ENCODE measurements around the gene SPATS2L. TPM values are rescaled to one million over a fixed set of nuclear protein-coding genes. Genes with fewer than 3 reads are reported as not detected.

SPATS2L gene
- total and polyA plus RNA-seq, 2 of the 13 experiments (the other 11 are each of a cell fraction or from before 2014, with no cell fraction given): 154 to 212 TPM

- TF ChIP-seq, protein P1, sequence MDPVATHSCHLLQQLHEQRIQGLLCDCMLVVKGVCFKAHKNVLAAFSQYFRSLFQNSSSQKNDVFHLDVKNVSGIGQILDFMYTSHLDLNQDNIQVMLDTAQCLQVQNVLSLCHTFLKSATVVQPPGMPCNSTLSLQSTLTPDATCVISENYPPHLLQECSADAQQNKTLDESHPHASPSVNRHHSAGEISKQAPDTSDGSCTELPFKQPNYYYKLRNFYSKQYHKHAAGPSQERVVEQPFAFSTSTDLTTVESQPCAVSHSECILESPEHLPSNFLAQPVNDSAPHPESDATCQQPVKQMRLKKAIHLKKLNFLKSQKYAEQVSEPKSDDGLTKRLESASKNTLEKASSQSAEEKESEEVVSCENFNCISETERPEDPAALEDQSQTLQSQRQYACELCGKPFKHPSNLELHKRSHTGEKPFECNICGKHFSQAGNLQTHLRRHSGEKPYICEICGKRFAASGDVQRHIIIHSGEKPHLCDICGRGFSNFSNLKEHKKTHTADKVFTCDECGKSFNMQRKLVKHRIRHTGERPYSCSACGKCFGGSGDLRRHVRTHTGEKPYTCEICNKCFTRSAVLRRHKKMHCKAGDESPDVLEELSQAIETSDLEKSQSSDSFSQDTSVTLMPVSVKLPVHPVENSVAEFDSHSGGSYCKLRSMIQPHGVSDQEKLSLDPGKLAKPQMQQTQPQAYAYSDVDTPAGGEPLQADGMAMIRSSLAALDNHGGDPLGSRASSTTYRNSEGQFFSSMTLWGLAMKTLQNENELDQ (CRISPR knock-in tag; IDR thresholded peaks at IDR 0.05; ENCODE audit: borderline replicate concordance): no peak
- TF ChIP-seq KLF15 (CRISPR knock-in tag; IDR thresholded peaks at IDR 0.05; ENCODE audit: borderline replicate concordance) (no peak; the same call in 1 of the 2 replicates), JUNB (CRISPR knock-in tag; IDR thresholded peaks at IDR 0.05; ENCODE audit: borderline replicate concordance) (no peak), FOXK1 (CRISPR knock-in tag; IDR thresholded peaks at IDR 0.05; ENCODE audit: borderline replicate concordance, low read depth) (peak; percentile 92), ZNF780A (CRISPR knock-in tag; IDR thresholded peaks at IDR 0.05) (no peak), AHR (CRISPR knock-in tag; IDR thresholded peaks at IDR 0.05) (peak; percentile 85), ZNF224 (CRISPR knock-in tag; IDR thresholded peaks at IDR 0.05) (0 out of 2 replicates have a peak, but pooled peaks have one; percentile 72), ZNF547 (CRISPR knock-in tag; IDR thresholded peaks at IDR 0.05) (peak; percentile 95), ETV5 (CRISPR knock-in tag; IDR thresholded peaks at IDR 0.05; ENCODE audit: borderline replicate concordance) (peak; percentile 89)
- TF ChIP-seq, protein P2, sequence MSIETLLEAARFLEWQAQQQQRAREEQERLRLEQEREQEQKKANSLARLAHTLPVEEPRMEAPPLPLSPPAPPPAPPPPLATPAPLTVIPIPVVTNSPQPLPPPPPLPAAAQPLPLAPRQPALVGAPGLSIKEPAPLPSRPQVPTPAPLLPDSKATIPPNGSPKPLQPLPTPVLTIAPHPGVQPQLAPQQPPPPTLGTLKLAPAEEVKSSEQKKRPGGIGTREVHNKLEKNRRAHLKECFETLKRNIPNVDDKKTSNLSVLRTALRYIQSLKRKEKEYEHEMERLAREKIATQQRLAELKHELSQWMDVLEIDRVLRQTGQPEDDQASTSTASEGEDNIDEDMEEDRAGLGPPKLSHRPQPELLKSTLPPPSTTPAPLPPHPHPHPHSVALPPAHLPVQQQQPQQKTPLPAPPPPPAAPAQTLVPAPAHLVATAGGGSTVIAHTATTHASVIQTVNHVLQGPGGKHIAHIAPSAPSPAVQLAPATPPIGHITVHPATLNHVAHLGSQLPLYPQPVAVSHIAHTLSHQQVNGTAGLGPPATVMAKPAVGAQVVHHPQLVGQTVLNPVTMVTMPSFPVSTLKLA (IDR thresholded peaks at IDR 0.05): peak; percentile 73
- TF ChIP-seq, protein P3, sequence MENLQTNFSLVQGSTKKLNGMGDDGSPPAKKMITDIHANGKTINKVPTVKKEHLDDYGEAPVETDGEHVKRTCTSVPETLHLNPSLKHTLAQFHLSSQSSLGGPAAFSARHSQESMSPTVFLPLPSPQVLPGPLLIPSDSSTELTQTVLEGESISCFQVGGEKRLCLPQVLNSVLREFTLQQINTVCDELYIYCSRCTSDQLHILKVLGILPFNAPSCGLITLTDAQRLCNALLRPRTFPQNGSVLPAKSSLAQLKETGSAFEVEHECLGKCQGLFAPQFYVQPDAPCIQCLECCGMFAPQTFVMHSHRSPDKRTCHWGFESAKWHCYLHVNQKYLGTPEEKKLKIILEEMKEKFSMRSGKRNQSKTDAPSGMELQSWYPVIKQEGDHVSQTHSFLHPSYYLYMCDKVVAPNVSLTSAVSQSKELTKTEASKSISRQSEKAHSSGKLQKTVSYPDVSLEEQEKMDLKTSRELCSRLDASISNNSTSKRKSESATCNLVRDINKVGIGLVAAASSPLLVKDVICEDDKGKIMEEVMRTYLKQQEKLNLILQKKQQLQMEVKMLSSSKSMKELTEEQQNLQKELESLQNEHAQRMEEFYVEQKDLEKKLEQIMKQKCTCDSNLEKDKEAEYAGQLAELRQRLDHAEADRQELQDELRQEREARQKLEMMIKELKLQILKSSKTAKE (CRISPR knock-in tag; IDR thresholded peaks at IDR 0.05; ENCODE audit: borderline replicate concordance): no peak
- TF ChIP-seq, protein P4, sequence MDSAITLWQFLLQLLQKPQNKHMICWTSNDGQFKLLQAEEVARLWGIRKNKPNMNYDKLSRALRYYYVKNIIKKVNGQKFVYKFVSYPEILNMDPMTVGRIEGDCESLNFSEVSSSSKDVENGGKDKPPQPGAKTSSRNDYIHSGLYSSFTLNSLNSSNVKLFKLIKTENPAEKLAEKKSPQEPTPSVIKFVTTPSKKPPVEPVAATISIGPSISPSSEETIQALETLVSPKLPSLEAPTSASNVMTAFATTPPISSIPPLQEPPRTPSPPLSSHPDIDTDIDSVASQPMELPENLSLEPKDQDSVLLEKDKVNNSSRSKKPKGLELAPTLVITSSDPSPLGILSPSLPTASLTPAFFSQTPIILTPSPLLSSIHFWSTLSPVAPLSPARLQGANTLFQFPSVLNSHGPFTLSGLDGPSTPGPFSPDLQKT (CRISPR knock-in tag; IDR thresholded peaks at IDR 0.05; ENCODE audit: borderline replicate concordance): no peak
- TF ChIP-seq, protein P5, sequence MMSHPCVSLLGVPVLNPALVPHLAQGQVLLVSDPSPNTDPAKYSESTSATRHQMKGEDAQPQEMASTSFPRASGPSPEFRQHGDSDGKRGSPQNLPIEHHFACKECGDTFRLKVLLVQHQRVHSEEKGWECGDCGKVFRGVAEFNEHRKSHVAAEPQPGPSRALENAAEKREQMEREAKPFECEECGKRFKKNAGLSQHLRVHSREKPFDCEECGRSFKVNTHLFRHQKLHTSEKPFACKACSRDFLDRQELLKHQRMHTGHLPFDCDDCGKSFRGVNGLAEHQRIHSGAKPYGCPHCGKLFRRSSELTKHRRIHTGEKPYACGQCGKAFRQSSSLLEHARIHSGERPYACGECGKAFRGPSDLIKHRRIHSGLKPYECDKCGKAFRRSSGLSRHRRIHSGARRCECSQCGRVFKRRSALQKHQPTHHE (CRISPR knock-in tag; IDR thresholded peaks at IDR 0.05; ENCODE audit: borderline replicate concordance): no peak; the same call in 1 of the 2 replicates
- TF ChIP-seq, protein P6, sequence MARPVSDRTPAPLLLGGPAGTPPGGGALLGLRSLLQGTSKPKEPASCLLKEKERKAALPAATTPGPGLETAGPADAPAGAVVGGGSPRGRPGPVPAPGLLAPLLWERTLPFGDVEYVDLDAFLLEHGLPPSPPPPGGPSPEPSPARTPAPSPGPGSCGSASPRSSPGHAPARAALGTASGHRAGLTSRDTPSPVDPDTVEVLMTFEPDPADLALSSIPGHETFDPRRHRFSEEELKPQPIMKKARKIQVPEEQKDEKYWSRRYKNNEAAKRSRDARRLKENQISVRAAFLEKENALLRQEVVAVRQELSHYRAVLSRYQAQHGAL (CRISPR knock-in tag; IDR thresholded peaks at IDR 0.05; ENCODE audit: not compliant biosample characterization): no peak
Measured at GRCh38 chr2:200525882-200526651, 219.6 kb downstream of the SPATS2L start, which contains the start of gene SGO2 (continued).
